ENCODE data around the gene BCAP31. TPM values are rescaled to one million over a fixed set of nuclear protein-coding genes. Genes with fewer than 3 reads are reported as not detected.

BCAP31 gene
- total and polyA plus RNA-seq, 2 of the 13 experiments (the other 11 are each of a cell fraction or from before 2014, with no cell fraction given) = 139 to 178 TPM

GRCh38 chrX:153763298-153763932, 39.2 kb upstream of the BCAP31 start (continued):
- TF ChIP-seq IRF9 (CRISPR knock-in tag; IDR thresholded peaks at IDR 0.05; ENCODE audit: borderline replicate concordance) (no peak), NCOA1 (CRISPR knock-in tag; IDR thresholded peaks at IDR 0.05) (0 out of 2 replicates have a peak, but pooled peaks have one; percentile 19), TBP (CRISPR knock-in tag; IDR thresholded peaks at IDR 0.05) (no peak), CSRNP2 (CRISPR knock-in tag; conservative IDR thresholded peaks at IDR 0.05; ENCODE audit: low read depth) (no peak), ZFP91 (CRISPR knock-in tag; IDR thresholded peaks at IDR 0.05; ENCODE audit: borderline replicate concordance) (no peak), NR2F6 (IDR thresholded peaks at IDR 0.05) (no peak), NR2F6 (CRISPR knock-in tag; IDR thresholded peaks at IDR 0.05) (0 out of 2 replicates have a peak, but pooled peaks have one; percentile 6), FOXM1 (CRISPR knock-in tag; IDR thresholded peaks at IDR 0.05) (no peak), CHD4 (IDR thresholded peaks at IDR 0.05; ENCODE audit: borderline replicate concordance, low read length) (no peak), ZNF512 (CRISPR knock-in tag; IDR thresholded peaks at IDR 0.05) (no peak), ARID3A (IDR thresholded peaks at IDR 0.05; ENCODE audit: low read depth, low read length) (no peak), ZNF558 (CRISPR knock-in tag; IDR thresholded peaks at IDR 0.05; ENCODE audit: borderline replicate concordance) (no peak), GATA4 (IDR thresholded peaks at IDR 0.05; ENCODE audit: borderline replicate concordance, low read depth) (no peak), HNF4A (CRISPR knock-in tag; IDR thresholded peaks at IDR 0.05) (peak; percentile 74), ZFY (CRISPR knock-in tag; IDR thresholded peaks at IDR 0.05) (peak; percentile 77), NRL (CRISPR knock-in tag; IDR thresholded peaks at IDR 0.05; ENCODE audit: borderline replicate concordance) (no peak), HMGXB4 (CRISPR knock-in tag; IDR thresholded peaks at IDR 0.05; ENCODE audit: borderline replicate concordance in 1 of 2, low read depth in 1 of 2) (no peak; a peak in 1 of 4 replicates)

Measured in HepG2 (cell line).